T-helper 22 cell (primary cell): ENCODE results near the gene WDR90.
"Not testable (repeated sequence)": the region's sequence is repeated elsewhere in the genome, so short reads cannot be mapped to it uniquely, and the experiment has no call there.

ENCODE experiments used
- DNase-seq: peaks from one replicate; pipeline ENCODE4 v3.0.0-alpha.2; 2020; ENCODE audit warnings: low read depth

WDR90 gene

DNA sequence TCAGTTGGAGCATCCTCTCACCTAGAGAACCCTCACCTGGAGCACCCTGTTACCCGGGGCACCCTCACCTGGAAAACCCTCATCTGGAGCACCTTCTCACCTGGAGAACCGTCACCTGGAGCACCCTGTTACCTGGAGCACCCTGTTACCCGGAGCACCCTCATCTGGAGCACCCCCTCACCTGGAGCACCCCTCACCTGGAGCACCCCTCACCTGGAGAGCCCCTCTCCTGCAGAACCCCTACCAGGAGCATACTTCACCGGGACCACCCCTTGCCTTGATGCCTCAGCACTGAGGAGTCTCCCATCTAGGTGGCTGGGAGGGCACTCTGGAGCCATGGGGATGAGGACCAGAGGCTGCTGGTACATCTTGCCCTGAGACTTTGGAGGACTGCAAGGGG lies 59.8 kb downstream of the WDR90 start:
- DNase-seq = no peak

GRCh38 chr16:709566-710499 lies 60.7 kb downstream of the WDR90 start:
- no peak for DNase-seq

- DNase-seq = no peak
These were observed 61.4 kb downstream of the WDR90 start for GRCh38 chr16:710500-711075.

GRCh38 chr16:711084-711483 lies 61.9 kb downstream of the WDR90 start:
- no peak for DNase-seq

DNA sequence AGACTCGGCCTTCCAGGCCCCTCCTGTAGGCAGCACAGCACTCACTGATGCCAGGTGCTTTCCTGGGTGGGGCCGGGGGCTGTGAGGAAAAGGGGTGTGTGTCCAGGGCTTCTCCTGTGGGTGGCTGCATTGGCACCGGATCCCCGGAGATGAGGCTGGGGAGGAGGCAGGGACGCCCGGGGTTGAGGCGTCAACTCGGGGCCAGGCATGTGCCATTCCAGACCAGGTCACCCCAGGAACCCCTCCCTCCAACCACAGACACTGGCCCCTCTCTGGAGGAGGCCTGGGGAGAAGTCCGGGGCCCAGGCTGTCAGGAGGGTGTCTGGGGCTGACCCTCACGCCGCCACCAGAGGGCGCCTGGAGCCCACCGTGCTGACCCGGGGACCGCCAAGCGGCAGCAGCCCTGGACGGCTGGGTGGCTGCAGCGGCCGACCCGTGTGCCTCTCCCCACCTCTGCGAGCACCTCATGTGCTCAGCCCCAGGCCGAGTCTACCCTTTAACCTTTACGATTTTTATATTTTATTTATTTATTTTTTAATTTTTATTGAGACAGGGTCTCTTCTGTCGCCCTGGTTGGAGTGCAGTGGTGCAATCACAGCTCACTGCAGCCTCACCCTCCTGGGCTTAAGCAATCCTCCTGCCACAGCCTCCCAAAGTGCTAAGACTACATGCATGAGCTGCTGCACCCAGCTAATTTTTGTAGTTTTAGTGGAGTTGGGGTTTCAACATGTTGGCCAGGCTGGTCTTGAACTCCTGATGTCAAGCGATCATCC lies 62.6 kb downstream of the WDR90 start:
- DNase-seq = peak; percentile 52

GRCh38 chr16:712740-713250 lies 63.6 kb downstream of the WDR90 start:
- not testable (repeated sequence) for DNase-seq

DNA sequence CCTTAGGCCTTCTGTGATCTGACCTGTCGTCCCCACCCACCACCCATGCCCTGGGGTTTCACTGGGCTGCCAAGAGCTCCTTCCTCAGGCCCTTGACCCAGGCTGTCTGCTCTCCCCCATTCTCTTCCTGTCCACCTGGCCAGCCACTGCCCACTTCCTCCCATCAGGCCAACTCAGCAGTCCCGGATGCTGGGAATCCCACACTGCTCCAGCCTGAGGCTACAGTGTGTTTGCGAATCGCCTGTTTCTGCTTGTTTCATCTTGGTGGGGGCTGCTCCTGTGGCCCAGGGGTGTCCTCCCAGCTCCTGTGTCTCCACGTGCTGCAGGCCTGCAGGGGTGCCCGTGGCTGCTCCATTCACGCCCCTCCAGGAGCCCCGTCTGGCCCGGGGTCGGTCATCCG lies 64.9 kb downstream of the WDR90 start:
- DNase-seq = no peak

DNA sequence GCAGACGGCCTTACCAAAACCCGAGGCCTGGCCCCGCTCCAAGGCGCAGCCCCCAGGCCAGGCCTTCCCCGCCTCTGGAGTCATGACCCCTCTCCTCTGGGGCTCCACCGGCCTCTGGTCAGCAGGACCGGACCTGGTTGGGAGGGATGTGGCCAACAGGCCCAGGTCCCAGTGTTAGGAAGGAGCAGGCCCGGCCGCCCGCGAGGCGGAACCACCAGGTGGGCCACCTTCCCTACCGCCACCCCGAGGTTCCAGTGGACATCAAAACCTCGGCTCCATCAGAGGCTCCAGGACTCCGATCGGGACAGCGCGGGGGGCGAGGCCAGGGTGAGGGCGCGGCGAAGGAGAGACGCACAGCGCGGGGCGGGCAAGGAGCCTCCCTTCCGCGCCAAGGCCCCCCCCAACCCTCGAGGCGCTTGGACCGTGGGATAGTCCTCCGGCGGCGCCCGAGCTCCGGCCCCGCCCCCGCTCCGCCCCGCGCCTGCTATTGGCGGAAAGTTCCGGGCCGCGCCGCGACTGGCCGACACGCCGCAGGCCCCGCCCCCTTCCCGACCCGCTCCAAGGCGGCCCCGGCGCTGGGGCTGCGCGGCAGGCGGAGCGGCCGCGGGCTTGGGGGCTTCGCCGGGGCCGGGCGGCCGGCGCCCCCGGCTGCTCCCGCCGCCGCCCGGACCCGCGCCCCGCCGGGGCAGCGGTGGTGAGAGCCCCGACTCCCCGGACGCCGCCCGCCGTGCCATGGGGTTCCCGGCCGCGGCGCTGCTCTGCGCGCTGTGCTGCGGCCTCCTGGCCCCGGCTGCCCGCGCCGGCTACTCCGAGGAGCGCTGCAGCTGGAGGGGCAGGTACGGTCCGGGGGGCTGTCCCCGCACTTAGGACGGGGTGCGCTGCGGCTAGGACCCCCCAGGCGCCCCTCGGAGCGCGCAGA lies 65.7 kb downstream of the WDR90 start, which contains the start of gene METRN:
TSS of gene METRN (plus strand) at position 561 of the 919 bp plus-strand sequence. CDS start at position 733, 172 bp downstream.
- peak; percentile 76 for DNase-seq

DNA sequence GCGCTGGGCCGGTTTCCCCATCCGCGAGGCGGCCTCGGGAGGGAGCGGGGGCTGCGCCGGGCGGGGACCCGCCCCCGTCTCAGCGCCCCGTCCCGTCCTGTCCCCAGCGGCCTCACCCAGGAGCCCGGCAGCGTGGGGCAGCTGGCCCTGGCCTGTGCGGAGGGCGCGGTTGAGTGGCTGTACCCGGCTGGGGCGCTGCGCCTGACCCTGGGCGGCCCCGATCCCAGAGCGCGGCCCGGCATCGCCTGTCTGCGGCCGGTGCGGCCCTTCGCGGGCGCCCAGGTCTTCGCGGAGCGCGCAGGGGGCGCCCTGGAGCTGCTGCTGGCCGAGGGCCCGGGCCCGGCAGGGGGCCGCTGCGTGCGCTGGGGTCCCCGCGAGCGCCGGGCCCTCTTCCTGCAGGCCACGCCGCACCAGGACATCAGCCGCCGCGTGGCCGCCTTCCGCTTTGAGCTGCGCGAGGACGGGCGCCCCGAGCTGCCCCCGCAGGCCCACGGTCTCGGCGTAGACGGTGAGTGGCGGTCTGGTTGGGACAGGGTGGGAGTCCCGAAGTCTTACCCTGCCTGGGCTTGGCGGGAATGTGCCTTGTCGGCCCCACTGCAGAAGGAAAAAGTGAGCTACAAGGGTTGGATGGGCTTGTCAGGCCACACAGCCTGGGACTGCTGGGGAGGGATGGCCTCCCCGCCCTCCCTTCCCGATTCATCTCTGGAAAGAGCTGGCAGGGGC lies 66.5 kb downstream of the WDR90 start:
- no peak for DNase-seq

DNA sequence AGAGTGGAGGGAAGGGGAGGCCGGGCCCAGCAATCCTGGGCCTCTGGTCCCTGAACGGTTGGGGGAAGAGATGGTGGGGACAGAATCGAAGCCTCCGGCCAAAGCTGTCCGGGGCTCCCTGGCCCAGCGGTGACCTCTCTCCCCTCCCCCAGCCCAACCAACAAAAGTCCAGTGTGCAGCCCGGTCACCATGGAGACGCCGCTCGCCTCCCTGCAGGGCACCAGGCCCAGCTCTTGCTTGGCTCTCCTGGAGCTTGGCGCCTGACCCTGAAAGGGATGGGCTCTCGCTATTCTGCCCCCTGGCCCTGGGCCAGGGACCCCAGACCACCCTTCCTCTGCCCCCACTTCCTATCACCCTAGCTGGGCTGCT lies 67.0 kb downstream of the WDR90 start:
- DNase-seq = no peak

DNA sequence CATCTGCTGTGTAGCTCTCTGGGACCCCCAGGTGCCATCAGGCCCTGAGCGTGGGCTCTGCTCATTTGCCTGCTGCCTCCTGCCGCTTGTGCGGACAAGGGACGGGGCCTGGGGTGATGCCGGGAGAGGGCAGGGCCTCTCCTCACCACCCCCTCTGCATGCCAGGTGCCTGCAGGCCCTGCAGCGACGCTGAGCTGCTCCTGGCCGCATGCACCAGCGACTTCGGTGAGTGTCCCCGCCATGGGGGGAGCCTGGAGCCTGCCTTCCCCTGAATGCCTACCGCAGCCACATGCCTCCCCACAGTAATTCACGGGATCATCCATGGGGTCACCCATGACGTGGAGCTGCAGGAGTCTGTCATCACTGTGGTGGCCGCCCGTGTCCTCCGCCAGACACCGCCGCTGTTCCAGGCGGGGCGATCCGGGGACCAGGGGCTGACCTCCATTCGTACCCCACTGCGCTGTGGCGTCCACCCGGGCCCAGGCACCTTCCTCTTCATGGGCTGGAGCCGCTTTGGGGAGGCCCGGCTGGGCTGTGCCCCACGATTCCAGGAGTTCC lies 67.7 kb downstream of the WDR90 start:
- no peak for DNase-seq
